Body of pancreas (tissue), 4 donors: ENCODE measurements around the gene DENND4A.

ENCODE experiments used
- CTCF ChIP-seq, 7 experiments: fragments of 450-650 bp in 4 of 7; fragments of 200-600 bp in 3 of 7; sonication (generic) in 3 of 7; IDR thresholded peaks; one replicate each; pipeline ENCODE4 v1.5.1; 2016 to 2019; ENCODE audit warnings: antibody characterized with exemption in 7 of 7
- POLR2A ChIP-seq, 3 donors: fragments of 450-650 bp; IDR thresholded peaks; one replicate each; pipeline ENCODE4 v1.6.1; 2016; ENCODE audit warnings: antibody characterized with exemption in 3 of 3, mild to moderate bottlenecking in 2 of 3

DNA sequence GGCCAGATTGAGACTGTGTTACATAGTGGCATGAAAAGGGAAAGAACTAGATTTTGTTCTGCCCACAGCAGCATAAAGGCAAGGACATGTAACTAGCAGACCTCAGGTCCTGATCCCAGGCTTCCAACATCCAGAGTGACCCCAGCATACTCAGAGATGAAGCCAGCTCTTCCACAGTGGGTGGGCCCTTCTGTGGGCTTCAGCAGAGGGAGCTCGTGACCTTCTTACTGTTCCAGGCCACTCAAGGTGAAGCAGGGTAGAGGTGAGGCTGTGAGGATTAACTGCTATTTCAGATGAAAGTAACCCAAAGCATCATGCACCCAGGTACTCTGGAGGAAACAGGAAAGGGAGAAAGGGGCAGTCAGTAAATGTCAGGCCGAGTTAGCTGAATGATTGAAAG is 171.3 kb downstream of the DENND4A start:
- TF ChIP-seq CTCF (IDR thresholded peaks at IDR 0.05), result no peak
- TF ChIP-seq POLR2A (IDR thresholded peaks at IDR 0.05), result no peak
